DMS 273 (cell line): Measurements from ENCODE around the gene CYTH3.
"Not testable (repeated sequence)": the region's sequence is repeated elsewhere in the genome, so short reads cannot be mapped to it uniquely, and the experiment has no call there.

Experiments used
- DNase-seq: peaks from one replicate; lab custom pipeline; 2025; ENCODE audit not compliant: unreplicated experiment; lab: John Stamatoyannopoulos, UW

Gene CYTH3

GRCh38 chr7:6232534-6232933 lies 39.9 kb downstream of the CYTH3 start:
- no peak for DNase-seq

- DNase-seq: no peak
Observed at GRCh38 chr7:6232116-6232515, 40.3 kb downstream of the CYTH3 start.

- no peak for DNase-seq
Observed at GRCh38 chr7:6231184-6231583, 41.2 kb downstream of the CYTH3 start.

GRCh38 chr7:6229284-6229683 lies 43.1 kb downstream of the CYTH3 start:
- DNase-seq: not testable (repeated sequence)

- DNase-seq: peak; percentile 57
Observed at GRCh38 chr7:6228361-6229229, 43.8 kb downstream of the CYTH3 start.

GRCh38 chr7:6227294-6227846 lies 45.1 kb downstream of the CYTH3 start:
- peak; percentile 44 for DNase-seq

- no peak for DNase-seq
Observed at GRCh38 chr7:6226194-6226799, 46.1 kb downstream of the CYTH3 start.

- DNase-seq: not testable (repeated sequence)
Observed at GRCh38 chr7:6223411-6223810, 49.0 kb downstream of the CYTH3 start.

- DNase-seq: not testable (repeated sequence)
Observed at GRCh38 chr7:6223010-6223409, 49.4 kb downstream of the CYTH3 start.

- DNase-seq: no peak
Observed at GRCh38 chr7:6221340-6222319, 50.8 kb downstream of the CYTH3 start.

- no peak for DNase-seq
Observed at GRCh38 chr7:6218329-6218728, 54.1 kb downstream of the CYTH3 start.

GRCh38 chr7:6212008-6212407 lies 60.4 kb downstream of the CYTH3 start:
- DNase-seq: no peak

GRCh38 chr7:6210621-6211372 lies 61.6 kb downstream of the CYTH3 start:
- no peak for DNase-seq

GRCh38 chr7:6209340-6209739 lies 63.1 kb downstream of the CYTH3 start:
- DNase-seq: no peak

GRCh38 chr7:6208573-6209328 lies 63.7 kb downstream of the CYTH3 start:
- no peak for DNase-seq

- no peak for DNase-seq
Observed at GRCh38 chr7:6205971-6206660, 66.3 kb downstream of the CYTH3 start.

GRCh38 chr7:6203381-6203780 lies 69.0 kb downstream of the CYTH3 start:
- DNase-seq: no peak

GRCh38 chr7:6202117-6202516 lies 70.3 kb downstream of the CYTH3 start:
- no peak for DNase-seq

- no peak for DNase-seq
Observed at GRCh38 chr7:6200971-6201370, 71.5 kb downstream of the CYTH3 start.
